ENCODE data around the gene PDE4B.

Gene PDE4B

DNA sequence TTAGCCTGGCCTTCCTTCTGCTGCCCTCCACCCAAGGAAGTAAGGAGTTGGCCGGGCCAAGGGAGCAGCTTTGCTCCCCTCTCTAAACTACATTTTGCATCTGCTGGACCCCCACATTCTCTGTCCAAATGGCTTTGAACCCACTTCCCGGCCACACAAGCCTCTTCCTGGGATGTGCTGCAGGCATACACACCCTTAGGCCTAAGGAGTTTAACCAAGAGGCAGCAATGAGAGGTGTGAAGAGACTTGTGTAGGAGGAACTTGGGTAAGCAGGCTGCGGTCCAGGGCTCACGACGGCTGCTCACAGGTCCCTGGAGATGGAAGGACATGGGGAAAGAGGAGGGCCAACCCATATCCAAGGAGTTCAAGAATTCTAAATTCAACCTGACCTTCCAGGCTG lies 544.6 kb downstream of the PDE4B start:
- no peak for DNase-seq (ENCODE audit: low spot score)

DNA sequence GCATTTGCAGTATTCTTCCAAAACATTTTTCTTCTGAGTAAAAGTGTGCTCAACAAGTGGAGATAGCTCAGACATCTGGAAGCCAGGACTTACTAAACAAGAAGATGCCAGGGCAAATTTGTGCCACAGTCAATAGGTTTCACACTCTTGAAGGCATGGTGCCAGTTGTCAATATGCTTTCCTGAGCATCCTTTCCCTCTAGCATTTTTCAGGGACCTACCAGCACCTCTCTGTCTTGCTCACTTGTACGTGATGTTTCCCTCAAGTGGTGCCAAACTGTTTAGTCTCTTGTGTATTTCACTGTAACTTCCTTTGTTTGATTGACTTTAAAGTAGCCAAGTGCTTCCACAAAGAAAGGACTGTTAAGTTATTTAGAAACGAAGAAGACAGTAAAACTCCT lies 547.2 kb downstream of the PDE4B start:
- DNase-seq (ENCODE audit: low spot score), result no peak

DNA sequence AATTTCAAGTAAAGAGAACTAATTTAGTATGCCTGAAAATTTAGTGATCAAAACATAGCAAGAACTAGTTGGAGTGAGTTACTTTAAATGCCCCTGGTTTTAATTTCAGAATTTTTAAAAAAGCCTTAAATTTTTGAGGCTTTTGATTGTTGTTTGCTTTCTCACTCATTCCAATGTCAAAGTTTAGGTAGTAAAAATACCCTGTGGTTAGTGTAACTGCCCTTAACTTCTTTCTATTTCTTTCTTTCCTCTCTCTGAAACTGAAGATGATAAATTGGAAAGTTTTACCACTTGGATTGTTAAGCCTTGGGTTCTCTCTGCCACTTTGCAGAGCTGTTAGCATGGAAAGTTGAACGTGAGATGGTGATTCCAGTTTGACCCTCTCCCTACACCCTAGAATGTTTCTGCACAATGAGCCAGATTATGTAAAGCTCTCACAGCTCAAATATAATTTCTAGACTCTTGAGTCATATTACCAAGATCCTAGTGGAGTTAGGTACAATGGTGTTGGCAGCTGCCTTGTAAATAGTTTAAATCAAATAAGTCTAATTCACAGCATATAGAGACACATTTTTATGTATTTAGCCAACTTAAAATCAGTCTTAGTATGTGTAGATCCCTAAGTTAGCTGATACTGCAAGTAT lies 548.9 kb downstream of the PDE4B start:
- DNase-seq (ENCODE audit: low spot score), result no peak

DNA sequence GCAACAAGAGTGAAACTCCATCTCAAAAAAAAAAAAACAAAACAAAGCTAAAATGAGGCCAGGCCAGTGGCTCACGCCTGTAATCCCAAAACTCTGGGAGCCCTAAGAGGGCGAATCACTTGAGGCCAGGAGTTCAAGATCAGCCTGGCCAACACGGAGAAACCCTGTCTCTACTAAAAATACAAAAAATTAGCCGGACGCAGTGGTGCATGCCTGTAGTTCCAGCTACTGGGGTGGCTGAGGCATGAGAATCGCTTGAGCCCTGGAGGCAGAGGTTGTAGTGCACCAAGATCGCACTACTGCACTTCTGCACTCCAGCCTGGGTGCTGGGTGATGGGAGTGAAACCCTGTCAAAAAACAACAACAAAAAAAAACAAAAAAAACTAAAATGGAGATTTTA lies 550.0 kb downstream of the PDE4B start:
- no peak for DNase-seq (ENCODE audit: low spot score)

DNA sequence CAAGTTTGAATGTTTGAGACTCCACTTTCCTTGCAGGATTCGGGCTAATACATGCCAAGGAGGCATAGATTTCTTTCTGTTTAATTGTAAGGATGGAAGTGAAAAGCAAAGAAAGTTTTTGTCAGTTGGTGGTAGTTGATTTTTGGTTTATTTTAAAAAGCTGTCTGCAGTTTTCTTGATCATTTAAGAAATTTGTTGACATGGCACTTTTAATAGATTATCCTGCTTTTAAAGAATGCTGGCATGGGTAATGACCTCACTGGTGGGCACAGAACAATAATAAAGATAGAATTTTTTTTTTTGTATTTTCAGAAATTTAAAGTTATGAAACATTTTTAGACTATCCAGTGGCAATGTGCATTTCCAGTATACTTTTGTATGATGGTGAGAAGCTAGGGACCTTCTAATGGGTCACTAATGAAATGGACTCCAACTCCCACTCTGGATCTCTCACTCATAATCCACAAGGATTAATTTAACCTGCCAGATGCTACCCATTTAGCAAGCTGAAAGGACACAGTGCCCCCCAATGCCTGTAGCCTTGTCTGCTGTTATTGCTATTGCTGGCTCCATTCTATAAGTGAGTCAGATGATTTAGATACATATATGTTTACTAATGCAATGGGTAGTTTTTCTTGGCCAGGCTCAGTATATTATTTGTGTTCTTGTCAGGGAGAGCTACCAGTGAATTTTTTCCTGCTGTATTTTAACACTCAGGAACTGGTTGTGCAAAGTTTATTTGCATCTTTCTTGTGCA lies 551.1 kb downstream of the PDE4B start:
- DNase-seq (ENCODE audit: low spot score), result no peak

DNA sequence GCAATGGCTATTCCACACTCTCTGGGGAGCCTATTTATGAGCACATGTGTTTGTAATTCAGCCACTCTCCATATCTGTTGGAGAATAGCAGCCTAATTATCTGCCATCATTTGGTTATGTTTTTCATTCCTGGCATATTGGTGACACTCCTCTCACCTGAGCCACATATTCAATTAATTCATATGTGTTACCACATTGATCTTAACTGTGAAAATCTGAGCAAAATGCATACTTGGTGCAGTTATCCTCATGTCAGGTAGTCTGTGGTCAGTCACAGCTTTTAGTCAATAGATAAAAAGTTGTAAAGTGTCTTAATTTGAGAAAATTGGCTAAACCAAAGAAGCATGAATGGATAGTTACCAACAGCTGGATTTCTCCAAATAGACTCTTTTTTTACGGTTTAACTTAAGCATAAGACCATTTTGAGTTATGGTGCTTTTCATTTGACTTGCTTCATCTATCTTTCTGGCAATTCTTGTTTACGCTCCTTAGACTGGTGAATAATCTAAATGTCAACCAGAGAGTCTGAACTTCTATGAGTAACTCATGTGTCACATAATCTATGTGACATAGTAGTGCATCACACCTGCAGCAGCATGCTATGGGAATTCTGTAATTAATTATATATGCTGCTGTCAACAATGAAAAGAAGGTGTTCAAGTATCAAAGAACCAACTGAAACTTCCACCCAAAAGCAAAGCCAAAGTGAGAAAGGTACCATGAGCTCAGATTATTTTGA lies 553.5 kb downstream of the PDE4B start:
- no peak for DNase-seq (ENCODE audit: low spot score)

DNA sequence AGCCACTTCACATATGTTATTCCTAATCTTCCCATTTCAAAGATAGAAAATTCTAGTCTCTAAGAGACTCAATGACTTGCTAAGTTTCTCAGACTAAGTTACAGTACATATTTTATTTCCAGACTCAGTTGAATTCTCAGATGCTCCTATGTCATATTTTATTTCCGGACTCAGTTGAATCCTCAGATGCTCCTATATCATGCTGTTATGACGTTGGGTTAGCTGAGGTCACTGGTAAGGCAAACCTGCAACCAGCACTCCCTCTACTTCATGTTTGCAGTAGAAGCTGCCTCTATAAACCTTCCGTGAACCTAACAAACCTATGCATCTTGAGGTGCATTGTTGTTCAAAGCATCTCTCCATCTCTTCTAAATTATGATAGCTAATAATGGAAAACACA lies 554.2 kb downstream of the PDE4B start:
- no peak for DNase-seq (ENCODE audit: low spot score)

DNA sequence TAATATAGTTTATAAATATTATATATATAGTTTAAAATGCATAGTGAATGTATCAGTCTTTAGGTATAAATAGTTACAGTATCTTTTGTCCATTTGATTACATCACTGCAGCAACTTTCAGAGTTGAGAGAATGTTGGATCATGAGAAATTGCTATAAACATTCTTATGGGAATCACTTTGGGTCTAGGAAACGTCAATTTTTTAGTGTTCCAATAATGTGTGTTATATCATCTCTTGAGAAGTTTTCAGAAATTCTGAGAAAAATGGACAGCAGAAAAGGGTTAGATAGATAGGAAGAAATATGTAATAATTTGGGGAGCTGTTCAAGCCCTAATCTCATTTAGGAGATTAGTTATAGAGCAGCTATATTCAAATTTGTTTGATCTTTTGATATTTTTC lies 556.1 kb downstream of the PDE4B start:
- DNase-seq (ENCODE audit: low spot score), result no peak

DNA sequence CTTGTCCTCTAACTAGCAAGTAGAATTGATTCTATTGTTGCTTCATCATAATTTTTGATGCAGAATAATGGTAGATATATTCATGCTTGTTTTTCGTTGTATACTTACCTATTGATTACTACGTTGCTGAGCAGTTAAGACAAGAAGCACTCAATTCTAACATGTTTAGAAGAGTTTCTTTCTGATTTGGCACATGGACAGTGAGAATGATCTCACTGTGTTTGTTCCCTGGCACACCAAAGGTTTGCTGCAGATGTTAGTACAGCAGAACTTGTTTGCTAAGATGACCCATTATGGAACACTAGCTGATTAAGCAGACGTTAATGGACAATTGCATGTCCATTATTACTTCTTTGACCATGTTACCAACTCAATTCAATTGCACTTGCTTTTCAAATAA lies 556.5 kb downstream of the PDE4B start:
- no peak for DNase-seq (ENCODE audit: low spot score)

DNA sequence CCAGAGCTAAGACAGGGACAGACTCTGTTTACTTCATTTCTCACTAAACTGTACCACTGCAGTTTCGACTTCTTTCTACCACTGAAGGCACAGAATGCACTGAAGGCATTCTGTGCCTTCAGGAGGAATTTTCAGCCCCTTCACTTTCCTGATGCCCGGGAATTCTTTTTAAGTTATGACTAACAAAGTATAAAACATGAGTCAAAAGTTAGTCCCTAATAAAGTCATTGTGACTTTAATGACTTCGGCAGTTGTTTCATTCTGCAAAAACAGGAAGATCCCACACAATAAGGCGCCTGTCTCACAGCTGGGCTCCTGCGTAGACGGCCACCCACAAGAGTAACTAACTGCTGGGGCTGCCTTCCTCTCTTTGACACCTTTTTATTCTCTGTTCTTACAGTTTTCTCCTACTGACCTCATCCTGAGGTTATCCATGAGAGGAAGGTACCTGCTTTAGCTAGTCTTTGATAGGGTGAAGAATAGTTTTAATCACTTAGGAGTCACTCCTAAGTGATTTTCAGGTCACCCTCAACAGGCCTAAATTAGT lies 557.4 kb downstream of the PDE4B start:
- no peak for DNase-seq (ENCODE audit: low spot score)

DNA sequence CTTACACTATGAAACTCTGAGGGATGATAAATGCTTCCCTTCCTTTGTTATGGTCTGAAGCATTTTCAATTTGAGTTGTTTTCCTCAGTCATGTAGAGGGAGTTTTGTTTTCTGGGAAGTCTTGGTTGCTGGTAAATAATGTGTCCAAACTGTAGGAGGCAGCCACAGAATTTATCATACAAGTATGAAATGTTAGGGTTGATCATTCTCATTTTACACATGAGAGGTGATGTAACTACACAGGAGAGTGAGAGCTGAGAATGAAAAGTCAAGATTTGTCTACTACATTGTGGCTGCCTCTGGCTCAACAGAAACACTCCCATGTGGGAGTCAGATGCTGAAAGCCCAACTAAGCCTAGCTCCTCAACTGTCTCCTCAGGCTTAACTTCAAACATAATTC lies 558.8 kb downstream of the PDE4B start:
- no peak for DNase-seq (ENCODE audit: low spot score)

DNA sequence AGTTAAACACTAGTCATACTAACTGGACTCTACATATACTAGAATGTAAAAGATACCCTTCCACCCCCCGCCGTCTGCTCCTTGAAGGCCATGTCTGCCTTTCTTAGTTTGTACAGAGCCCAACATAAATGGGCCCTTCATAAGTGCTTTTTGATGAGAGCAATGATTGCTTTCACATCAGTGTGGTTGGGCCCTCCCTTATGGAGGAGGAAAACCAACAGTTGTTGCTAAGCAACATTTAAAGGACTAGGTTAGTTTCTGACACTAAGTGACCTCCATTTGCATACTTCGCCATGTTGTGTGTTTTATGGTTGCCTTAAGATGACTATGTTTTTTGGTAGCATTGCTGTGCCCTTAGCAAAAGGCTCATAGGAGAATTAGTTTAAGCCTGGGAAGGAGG lies 559.2 kb downstream of the PDE4B start:
- no peak for DNase-seq (ENCODE audit: low spot score)

DNA sequence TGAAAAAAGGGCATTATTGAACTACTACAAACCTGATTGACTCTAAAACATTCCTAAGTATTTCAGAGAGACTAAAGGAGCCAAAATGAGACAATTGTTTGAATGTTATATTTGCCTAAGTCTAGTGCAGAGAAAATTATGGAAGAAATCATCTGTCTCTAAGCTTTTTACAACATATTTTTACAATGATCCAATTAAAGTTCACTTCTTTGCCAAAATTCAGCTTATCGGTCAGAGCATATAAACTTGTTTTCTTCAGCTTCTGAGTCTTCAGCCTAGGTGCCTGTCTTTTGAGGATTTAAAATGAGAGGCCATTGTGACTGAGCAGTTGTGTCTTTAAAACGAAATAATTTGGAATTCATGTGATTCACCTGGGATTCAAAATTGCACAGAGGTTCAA lies 560.1 kb downstream of the PDE4B start:
- DNase-seq (ENCODE audit: low spot score), result no peak

DNA sequence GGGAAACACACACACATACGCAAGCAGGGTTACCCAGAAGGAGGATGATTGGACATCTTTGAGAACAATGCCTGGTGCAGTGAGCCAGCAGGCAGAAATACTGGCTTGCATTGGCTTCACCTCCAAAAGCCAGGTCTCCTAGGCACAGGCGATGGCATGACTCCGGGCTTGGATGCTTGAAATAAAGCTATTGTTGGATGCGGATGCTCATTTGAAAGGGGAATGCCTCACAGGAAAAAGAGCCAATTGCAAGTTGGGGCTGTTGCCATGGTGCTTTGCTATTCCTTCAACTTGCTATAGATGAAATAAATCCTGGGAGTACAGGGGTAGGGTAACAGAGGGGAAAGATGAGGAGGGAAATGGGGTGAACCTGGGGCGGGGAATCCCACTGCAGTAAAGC lies 560.6 kb downstream of the PDE4B start:
- DNase-seq (ENCODE audit: low spot score), result no peak

DNA sequence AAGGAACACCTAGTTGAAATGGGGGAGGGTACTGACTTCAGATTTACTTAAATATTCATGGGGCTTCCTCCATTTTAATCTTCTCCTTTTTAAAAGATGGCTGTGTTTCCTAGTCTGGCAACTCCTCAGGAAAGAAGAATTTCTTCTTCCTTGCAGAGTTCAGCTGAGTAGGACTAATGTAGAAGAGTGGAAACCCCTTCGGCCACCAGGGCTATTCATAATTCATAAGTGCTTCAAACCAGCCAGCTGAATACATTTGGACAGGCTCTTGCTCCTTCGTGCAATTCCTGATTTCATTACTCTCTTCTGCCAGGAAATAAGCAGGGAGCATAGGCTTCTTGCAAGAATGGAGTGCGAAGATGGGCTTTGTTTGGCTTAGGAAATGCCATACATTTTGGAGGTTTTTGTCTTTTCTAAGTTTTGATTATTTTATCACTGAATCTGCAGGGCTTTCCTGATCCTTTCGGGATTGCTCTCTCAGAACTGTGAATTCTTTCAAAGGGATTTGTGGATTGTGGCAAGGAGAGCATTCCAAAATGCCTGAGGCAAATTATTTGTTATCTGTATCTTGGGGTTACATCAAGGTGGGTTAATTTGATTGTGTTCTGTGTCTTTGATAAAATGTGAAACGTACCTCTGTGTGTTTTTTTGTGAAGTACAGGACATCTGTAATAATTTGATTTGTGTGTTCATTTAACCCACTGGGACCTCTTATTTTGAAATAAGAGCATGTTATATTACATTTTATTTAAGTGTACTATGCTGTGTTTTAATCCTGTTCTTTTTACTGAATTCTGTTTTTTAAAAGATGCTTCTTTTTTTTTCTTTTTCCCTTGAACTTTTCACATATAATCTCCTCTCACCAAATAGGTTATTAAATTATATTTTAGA lies 561.9 kb downstream of the PDE4B start:
- DNase-seq (ENCODE audit: low spot score), result no peak

DNA sequence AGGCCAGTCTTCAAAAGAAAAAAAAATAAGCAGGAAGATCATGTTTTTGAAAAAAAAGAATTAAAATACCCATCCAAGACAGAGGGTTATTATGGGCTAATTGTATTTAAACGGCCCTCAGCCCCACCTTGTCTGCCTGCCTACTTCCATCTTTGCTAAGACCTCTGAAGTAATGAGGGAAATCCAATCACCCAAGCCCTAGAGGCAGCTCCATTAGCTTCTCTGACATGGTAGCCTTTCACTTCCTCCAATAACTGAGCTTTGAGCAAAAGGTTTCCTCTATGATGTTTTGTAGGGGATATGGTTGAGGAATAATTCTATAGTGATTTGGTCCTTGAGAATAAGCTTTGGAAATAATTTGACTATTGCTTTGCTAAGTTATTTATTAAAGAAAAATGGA lies 563.1 kb downstream of the PDE4B start:
- no peak for DNase-seq (ENCODE audit: low spot score)

DNA sequence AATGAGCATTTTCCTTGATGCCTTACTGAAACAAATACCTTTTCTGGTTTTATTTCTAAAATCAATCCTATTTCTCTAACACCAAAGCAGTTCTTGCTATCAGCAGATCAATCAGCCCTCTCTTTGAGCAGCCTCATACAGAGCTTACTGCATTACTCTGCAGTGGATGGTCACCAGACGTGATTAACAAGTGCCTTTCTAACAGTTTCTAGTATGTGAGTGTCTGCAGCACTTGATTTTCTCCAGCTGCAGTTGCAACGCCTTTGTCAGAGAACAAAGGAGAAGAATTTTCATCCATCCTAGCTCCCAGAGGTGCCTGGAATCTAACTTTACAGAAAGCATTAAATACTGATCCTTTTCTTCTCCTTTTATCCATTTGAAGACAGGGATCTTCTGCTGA lies 563.9 kb downstream of the PDE4B start:
- no peak for DNase-seq (ENCODE audit: low spot score)

DNA sequence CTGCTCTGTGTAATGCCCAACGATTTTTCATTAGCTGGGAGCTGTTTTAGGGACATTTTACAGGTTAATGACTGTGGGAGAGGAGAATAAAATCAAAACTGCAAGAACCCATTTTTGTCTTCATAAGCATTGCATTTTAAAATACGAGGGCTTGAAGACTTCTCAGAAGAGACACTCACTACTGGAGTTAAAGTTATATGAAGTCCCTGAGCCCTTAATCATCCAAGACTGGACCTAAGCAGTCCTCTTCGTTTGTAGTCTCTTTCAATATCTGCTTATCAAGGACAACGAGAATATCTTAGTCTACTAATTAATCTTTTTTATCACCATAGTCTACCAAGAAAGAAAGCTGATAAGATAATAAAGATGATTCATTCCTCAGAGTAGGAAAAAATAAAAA lies 564.3 kb downstream of the PDE4B start:
- DNase-seq (ENCODE audit: low spot score), result no peak

DNA sequence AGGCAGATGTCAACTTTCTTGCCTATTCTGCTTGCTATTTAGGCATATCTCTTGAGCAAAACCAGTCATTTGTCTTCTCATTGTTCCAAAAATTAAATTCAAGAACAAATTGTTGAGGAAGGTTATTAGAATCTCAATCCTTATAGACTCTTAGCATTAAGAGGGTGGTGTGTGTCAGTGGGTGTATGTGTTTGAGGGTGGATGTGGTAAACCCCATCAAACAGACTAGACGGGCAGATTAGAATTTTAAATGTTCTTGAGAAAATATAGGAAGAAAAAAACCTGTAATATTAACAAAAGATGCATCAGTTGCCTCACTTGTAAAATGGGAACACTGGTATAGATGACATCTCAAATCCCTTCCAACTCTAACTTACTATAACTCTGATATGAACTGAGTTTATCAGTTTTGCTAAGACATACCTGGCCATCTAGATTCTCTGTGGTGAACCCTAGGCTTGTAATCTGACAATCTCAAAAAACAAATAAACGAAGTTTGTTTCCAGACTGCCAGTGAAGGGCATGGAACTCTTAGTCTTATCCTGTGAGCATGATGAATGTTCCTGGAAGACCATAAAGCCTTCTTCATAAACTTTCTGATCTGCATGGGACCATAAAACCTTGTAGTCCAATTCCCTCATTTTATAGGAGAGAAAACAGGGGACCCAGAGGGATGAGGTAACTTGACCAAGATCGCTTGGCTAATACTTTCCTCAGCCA lies 564.9 kb downstream of the PDE4B start:
- no peak for DNase-seq (ENCODE audit: low spot score)

DNA sequence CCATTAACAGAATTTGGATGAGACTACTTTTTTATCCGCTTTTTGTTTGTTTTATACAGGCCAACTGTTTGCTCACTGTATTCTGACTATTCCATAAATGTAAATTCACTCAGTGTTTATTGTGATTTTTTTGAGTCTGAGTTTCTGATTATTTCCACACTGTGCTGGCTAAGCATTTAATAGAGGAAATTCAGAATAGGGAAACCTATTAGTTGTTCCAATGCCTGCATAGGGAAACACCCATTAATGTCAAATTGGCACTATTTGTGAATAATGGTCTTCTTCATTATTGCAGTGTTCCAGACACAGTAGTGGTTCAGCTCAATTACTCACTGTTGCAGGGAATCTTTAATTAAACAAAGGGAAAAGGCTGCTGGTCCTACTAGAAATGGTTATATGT lies 566.6 kb downstream of the PDE4B start:
- no peak for DNase-seq (ENCODE audit: low spot score)

DNA sequence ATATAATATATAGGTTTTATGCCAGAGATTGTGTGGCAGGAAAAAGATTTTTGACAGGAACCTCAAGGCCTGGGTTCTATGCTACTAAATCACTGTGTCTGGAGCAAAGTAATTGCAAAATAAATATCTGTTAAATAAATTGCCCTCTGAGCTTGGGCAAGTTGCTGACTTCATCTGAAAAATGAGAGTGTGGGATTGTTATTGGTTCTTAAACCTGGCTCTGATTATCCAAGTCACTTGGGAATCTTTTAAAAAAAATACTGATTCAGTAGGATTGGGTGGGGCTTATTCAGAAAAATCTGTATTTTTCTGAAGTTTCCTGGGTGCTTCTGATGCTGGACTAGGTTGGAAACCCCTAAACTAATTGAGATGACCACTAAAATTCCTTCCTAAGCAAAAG lies 567.1 kb downstream of the PDE4B start:
- DNase-seq (ENCODE audit: low spot score), result no peak
